Measurements from ENCODE around the gene PLEKHA5. TPM values are rescaled to one million over a fixed set of nuclear protein-coding genes. Genes with fewer than 3 reads are reported as not detected.
"Not testable (repeated sequence)": the region's sequence is repeated elsewhere in the genome, so short reads cannot be mapped to it uniquely, and the experiment has no call there.

The PLEKHA5 gene
- total RNA-seq, 2 donors from 2014 or later = 8.9 to 10.3 TPM

DNA sequence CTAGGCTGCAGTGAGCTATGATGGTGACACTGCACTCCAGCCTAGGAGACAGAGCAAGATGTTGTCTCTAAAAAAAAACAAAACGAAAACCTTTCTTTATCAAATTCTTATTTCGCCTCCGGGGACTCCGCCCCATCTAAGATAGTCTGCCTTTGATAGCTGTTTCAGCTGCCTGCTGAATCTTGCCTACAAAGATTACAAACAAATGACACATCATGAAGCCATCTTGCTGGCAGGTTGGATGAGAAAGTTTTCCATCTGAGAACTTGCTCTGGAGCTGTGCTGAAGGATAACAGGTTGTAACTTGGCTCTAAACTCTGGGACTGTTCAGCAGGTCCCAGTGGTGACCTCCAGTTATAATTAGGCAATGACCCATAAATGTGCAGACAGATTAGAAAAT is 268.0 kb downstream of the PLEKHA5 start:
- Mint-ChIP-seq H3K4me1 (no peaks in the 10 kb centered on the region), H3K36me3 (ENCODE audit: low read depth) (no peaks in the 10 kb centered on the region), H3K27me3 (no peaks in the 10 kb centered on the region), H3K4me3 (no peak overlapping the region), H3K27ac (no peak overlapping the region)
- ATAC-seq (no peak), DNase-seq (no peak)
- H3K9me3 ChIP-seq (ENCODE audit: control insufficient read depth, low read length, poor library complexity, severe bottlenecking) = no peaks in the 10 kb centered on the region

DNA sequence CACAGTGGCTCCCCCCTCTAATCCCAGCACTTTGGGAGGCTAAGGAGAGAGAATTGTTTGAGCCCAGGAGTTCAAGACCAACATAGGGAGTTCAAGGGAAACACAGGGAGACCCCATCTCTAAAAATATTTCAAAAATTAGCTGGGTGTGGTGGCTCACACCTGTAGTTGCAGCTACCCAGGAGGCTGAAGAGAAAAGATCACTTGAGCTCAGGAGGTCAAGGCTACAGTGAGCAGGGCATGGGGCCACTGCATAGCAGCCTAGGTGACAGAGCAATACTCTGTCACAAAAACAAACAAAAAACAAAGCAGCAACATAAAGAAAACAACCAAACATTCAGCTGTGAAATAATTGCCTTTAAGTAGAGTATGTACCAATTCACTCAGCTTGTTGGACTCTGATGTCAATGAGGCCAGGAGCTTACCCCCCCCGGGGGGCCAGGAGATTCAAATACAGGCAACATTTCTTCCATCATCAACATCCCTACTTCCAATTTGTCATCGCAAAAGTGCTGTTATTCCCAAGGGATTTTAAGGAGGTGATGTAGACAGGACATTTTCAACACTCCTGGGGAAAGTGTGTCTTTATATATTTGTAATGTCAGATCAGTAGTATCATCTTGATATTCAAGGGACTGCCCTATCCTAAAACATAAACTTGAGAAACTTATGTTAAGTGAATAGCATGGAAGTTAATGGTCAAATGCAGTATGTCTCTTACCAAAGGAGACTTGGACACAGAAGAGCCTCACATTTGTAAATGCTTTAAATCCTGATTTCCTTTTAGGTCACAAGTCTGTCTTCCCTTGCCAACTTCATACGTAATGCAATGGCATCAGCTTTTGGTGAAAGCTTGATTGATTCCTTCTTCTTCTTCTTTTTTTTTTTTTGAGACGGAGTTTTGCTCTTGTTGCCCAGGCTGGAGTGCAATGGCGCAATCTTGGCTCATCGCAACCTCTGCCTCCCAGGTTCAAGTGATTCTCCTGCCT is 269.1 kb downstream of the PLEKHA5 start:
- Mint-ChIP-seq H3K27ac (no peak overlapping the region), H3K4me3 (no peak overlapping the region), H3K36me3 (ENCODE audit: low read depth) (no peaks in the 10 kb centered on the region), H3K27me3 (no peaks in the 10 kb centered on the region), H3K4me1 (no peaks in the 10 kb centered on the region)
- H3K9me3 ChIP-seq (ENCODE audit: control insufficient read depth, low read length, poor library complexity, severe bottlenecking) = no peaks in the 10 kb centered on the region
- ATAC-seq = no peak
- DNase-seq = no peak

DNA sequence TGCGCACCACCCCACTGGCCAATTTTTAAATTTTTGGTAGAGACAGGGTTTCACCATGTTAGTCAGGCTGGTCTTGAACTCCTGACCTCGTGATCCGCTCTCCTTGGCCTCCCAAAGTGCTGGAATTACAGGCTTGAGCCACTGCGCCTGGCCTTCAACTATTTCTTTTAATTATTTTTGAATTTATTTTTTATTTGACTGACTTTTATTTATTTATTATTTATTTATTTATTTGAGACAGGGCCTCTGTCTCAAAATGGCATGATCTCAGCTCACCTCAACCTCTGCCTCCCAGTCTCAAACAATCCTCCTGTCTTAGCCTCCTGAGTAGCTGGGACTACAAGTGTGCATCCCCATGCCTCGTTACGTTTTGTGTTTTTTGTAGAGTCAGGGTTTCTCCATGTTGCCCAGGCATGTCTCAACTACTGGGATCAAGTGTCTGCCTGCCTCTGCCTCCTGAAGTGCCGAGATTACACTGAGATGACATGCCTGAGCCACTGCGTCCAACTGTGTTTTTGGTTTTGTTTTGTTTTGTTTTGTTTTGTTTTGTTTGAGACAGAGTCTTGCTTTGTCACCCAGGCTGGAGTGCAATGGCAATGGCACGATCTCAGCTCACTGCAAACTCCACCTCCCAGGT is 271.2 kb downstream of the PLEKHA5 start:
- H3K9me3 ChIP-seq (ENCODE audit: control insufficient read depth, low read length, poor library complexity, severe bottlenecking); H3K4me3 Mint-ChIP-seq; H3K4me1 Mint-ChIP-seq; H3K27me3 Mint-ChIP-seq; H3K27ac Mint-ChIP-seq; H3K36me3 Mint-ChIP-seq (ENCODE audit: low read depth); ATAC-seq; DNase-seq: not testable (repeated sequence)

DNA sequence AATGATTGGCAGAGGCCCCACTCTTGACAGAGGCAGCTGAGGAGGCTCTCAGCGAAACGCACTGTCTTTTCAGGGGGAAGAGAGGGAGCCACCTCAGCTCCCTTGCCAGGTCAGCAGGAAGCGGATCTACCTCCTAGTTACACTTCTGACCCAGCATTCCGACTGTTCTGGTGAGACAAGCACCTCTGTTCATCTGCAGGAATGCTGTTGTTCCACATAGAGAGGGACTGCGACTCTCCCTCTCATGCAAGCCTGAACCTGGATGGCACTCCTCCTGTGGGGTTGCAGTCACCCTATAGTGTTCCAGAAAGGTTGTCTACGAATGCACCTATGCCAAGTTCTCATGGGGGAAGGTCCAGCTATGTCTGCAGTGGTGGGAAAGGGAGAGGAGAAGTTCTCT is 272.7 kb downstream of the PLEKHA5 start:
- Mint-ChIP-seq H3K4me1 (no peaks in the 10 kb centered on the region), H3K27ac (no peak overlapping the region), H3K36me3 (ENCODE audit: low read depth) (no peaks in the 10 kb centered on the region), H3K4me3 (no peak overlapping the region), H3K27me3 (no peaks in the 10 kb centered on the region)
- H3K9me3 ChIP-seq (ENCODE audit: control insufficient read depth, low read length, poor library complexity, severe bottlenecking) = no peaks in the 10 kb centered on the region
- ATAC-seq = no peak
- no peak for DNase-seq

DNA sequence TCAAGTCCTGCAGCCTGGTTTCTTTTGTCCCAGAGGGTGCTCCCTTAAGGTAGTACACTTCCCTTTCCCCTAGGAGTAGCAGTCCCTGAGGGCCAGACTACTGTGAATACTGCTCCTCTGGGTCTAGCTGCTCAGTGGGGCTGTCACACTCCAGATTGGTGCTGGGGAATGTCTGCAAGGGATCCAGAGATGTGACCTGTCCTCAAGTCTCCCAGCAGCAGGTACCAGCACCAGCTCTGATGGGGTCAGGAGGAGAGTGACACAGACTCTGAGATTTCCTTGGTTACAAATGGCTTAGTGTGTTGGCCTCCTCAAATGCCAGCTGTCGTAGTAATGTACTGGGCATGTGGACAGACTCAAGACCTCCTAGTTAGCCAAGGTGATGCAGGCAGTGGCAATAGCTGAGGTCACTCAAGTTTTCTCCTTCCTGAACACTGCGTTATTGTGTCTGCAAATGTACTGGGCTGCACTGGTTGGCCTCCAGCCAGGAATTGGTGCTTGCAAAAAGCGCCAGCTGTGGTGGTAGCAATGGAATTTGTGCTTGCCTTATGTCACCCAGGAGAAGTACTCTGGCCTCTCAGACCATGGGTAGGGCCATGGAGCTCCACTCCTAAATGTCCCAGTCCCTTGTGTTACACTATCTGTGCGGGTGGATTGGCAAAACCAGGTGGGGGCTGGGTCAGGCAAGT is 273.4 kb downstream of the PLEKHA5 start:
- no peak overlapping the region for H3K4me3 Mint-ChIP-seq
- H3K4me1 Mint-ChIP-seq = no peaks in the 10 kb centered on the region

DNA sequence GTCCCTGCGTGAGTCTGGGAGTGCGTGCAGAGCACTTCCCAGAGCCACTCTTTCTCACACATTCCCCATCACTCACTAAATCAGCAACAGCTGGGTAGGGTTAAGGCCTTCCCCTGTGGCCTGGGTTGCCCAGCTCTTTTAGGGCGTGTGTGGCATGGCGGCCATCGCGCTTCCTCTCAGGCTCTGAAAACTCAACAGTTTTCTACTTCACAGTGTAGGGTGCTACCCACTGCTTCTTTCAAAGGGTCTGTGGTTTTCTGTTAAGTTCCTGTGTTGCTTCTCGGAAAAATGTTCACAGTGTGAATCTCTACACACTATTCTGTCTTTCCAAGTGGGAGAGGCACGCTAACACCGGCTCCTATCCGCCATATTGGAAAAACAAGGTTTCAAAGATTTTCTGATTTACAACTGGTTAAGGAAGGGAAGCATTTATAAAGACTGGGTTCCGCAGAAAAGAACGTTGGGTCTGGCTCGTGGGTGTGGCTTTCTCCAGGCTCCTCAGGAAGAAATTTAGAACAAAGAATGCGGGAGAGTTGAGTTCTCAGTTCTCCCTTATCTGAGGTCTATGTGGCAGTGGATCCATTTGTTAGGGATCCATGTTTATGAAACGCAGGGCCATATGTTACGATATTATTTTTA is 274.8 kb downstream of the PLEKHA5 start:
- H3K27ac Mint-ChIP-seq = no peak overlapping the region
- H3K4me3 Mint-ChIP-seq = no peak overlapping the region
- peak; percentile 37 for ATAC-seq
- H3K27me3 Mint-ChIP-seq = no peaks in the 10 kb centered on the region
- no peak for DNase-seq
- H3K36me3 Mint-ChIP-seq (ENCODE audit: low read depth) = no peaks in the 10 kb centered on the region
- H3K9me3 ChIP-seq (ENCODE audit: control insufficient read depth, low read length, poor library complexity, severe bottlenecking) = no peaks in the 10 kb centered on the region
- H3K4me1 Mint-ChIP-seq = no peaks in the 10 kb centered on the region

More for the DNA sequence above, 273.4 kb downstream of the PLEKHA5 start:
- no peak for DNase-seq
- Mint-ChIP-seq H3K27me3 (no peaks in the 10 kb centered on the region), H3K27ac (no peak overlapping the region), H3K36me3 (ENCODE audit: low read depth) (no peaks in the 10 kb centered on the region)
- H3K9me3 ChIP-seq (ENCODE audit: control insufficient read depth, low read length, poor library complexity, severe bottlenecking) = no peaks in the 10 kb centered on the region
- no peak for ATAC-seq

DNA sequence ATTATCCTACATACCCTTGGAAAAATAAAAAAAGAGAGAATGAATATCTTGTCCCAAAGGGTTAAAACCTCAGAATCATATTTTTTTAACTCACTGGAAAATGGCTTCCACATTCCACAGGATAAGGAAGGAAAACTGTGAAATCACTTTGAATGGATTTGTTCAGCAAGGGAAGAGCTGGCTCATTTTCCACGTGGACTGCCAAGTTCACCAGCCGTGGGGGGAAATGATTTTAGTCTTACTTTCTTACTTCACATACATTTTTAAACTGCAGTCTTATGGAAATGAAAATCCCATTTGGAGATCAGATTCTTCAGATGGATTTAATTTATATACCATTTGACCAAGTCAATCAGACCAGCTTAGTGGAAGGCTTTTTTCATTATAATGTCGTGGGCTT is 279.8 kb downstream of the PLEKHA5 start:
- ATAC-seq = no peak
- no peaks in the 10 kb centered on the region for H3K4me1 Mint-ChIP-seq
- H3K36me3 Mint-ChIP-seq (ENCODE audit: low read depth) = no peaks in the 10 kb centered on the region
- H3K27me3 Mint-ChIP-seq = peaks cover 10% of the 10 kb centered on the region
- H3K9me3 ChIP-seq (ENCODE audit: control insufficient read depth, low read length, poor library complexity, severe bottlenecking) = no peaks in the 10 kb centered on the region
- H3K4me3 Mint-ChIP-seq = no peak overlapping the region
- H3K27ac Mint-ChIP-seq = no peak overlapping the region
- no peak for DNase-seq

DNA sequence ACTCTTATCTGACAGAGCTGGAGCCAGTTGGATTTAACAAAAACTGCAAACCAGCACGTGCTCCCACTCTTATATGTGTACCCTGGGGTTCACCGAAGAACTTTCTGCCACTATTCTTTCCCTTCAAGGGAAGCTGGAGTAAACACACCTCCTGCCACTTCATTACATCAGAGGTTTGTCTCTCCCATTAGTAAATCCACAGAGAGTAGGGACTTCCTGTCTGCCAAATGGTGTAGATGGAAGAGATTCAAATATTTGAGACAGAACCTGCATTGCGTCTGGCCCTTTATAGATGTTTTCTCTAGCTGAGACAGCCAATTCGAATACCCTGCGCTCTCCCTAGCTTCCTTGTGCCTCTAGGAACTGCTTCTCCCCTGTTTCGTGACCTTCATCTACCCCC is 280.7 kb downstream of the PLEKHA5 start:
- DNase-seq (no peak), ATAC-seq (no peak)
- H3K27ac Mint-ChIP-seq = no peak overlapping the region
- H3K36me3 Mint-ChIP-seq (ENCODE audit: low read depth) = no peaks in the 10 kb centered on the region
- no peak overlapping the region for H3K4me3 Mint-ChIP-seq
- H3K9me3 ChIP-seq (ENCODE audit: control insufficient read depth, low read length, poor library complexity, severe bottlenecking) = no peaks in the 10 kb centered on the region
- H3K4me1 Mint-ChIP-seq = no peaks in the 10 kb centered on the region
- peaks cover 10% of the 10 kb centered on the region for H3K27me3 Mint-ChIP-seq

DNA sequence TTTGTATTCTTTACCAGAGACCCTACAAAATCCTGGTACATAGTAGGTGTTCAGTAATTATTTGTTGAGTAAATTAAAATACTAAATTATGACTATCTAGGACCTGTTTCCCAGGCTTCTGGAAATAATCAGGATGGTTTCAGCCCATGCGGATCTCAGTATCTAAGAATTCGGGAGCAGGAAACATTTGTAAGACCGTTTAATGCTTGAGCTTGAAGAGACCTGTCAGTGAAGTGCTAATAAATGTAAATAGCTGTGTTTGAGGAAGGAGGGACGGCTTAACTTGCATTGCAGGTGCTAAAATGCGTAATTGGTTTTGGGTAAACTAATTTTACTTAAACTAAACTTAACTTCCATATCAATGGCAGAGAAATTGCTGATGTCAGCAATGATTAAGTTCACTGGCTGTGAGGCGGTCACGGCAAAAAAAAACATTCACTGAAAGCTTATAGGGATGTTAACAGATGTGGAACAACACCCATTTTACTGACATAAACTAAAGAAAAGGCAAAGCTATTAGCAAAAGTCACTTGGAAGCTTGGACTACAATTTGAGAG is 281.2 kb downstream of the PLEKHA5 start:
- Mint-ChIP-seq H3K4me1 (no peaks in the 10 kb centered on the region), H3K36me3 (ENCODE audit: low read depth) (no peaks in the 10 kb centered on the region), H3K27me3 (peaks cover 10% of the 10 kb centered on the region), H3K27ac (no peak overlapping the region), H3K4me3 (no peak overlapping the region)
- no peak for ATAC-seq
- no peaks in the 10 kb centered on the region for H3K9me3 ChIP-seq (ENCODE audit: control insufficient read depth, low read length, poor library complexity, severe bottlenecking)
- DNase-seq = no peak

DNA sequence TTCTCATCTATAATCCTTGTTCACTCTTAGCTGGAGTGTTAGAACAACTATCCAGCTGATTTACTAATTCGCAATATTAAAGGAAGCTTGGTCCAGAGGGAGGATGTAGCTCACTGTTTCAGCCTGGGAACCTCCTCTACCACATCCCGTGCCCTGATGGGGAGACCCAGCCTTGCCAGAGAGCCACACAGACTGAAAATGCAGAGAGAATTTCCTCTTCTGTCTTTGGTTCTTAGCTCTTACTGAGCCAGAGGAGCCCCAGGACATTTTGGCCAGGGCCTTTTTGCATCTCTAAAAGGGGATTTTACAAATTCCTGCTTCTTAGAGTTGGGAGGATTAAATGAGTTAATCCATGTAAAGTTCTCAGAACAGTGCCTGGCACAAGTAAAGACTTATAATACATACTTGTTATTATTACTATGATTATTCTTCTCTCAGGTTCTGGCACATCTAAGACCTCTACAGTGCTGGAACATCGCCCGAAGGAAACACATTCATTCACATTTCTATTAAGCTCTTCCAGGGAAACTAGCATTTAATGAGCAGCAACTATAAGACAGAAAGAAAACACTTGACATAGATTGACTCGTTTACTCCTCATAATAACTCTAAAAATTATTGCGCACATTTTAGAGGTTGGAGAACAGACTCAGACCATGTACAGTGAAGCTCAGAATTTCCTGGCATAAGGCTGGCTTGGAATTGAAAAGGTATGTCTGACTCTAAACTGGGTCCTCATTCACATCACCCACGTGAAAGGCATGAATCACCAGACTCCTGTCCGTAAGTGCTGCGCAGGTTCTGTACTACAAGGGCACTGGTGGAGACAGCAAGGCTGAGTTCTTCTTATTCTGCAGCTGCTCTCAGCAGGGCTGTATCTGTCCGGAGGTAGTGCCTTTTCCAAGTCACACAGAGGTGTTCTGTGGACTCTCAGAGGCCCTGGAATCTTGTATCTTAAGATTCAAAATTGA is 282.0 kb downstream of the PLEKHA5 start:
- H3K9me3 ChIP-seq (ENCODE audit: control insufficient read depth, low read length, poor library complexity, severe bottlenecking) = no peaks in the 10 kb centered on the region
- Mint-ChIP-seq H3K36me3 (ENCODE audit: low read depth) (no peaks in the 10 kb centered on the region), H3K27me3 (peaks cover 10% of the 10 kb centered on the region), H3K4me3 (no peak overlapping the region), H3K4me1 (no peaks in the 10 kb centered on the region), H3K27ac (no peak overlapping the region)
- DNase-seq (no peak), ATAC-seq (no peak)

DNA sequence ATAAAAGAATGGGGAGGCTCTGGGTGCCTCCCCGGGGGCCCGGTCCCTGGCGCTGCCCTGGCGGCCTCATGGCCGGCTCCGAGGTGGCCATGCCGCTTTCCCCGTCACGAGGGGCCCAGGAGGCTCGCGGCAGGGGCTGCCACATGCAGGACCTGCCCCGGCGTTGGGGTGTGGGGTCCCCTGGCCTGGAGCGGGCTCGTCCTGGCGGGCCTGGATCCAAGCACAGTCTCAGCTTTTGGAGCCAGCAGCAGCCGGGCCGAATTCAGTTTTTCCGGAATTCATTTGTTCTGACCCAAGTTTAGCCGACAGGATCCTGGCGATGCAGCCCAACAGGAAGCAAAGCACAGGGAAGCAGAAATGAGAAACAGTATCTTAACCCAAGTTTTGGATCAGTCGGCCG is 283.3 kb downstream of the PLEKHA5 start:
- Mint-ChIP-seq H3K27ac (no peak overlapping the region), H3K27me3 (peaks cover 10% of the 10 kb centered on the region), H3K36me3 (ENCODE audit: low read depth) (no peaks in the 10 kb centered on the region), H3K4me3 (no peak overlapping the region), H3K4me1 (no peaks in the 10 kb centered on the region)
- ATAC-seq (no peak), DNase-seq (no peak)
- no peaks in the 10 kb centered on the region for H3K9me3 ChIP-seq (ENCODE audit: control insufficient read depth, low read length, poor library complexity, severe bottlenecking)

DNA sequence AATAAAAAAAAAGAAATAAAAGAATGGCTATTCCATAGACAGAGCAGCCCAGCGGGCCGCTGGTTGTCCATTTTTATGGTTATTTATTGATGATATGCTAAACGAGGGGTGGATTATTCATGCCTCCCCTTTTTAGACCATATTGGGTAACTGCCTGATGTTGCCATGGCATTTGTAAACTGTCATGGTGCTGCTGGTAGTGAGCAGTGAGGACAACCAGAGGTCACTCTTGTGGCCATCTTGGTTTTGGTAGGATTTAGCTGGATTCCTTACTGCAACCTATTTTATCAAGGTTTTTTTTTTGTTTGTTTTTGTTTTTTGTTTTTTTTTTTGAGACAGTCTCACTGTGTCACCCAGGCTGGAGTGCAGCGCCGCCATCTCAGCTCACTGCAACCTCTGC is 284.0 kb downstream of the PLEKHA5 start:
- H3K9me3 ChIP-seq (ENCODE audit: control insufficient read depth, low read length, poor library complexity, severe bottlenecking); H3K36me3 Mint-ChIP-seq (ENCODE audit: low read depth): not testable (repeated sequence)

More for the DNA sequence above, 284.0 kb downstream of the PLEKHA5 start:
- ATAC-seq, DNase-seq, H3K4me3 Mint-ChIP-seq, H3K27ac Mint-ChIP-seq, H3K4me1 Mint-ChIP-seq: not testable (repeated sequence)
- peaks cover 10% of the 10 kb centered on the region for H3K27me3 Mint-ChIP-seq
